Epidermal melanocyte (primary cell): ENCODE data around the gene PRSS56.

Experiments
- DNase-seq: peaks from one replicate; pipeline ENCODE4 v3.0.0; 2011; ENCODE audit warnings: low spot score; ENCODE audit not compliant: insufficient read length

PRSS56 gene

DNA sequence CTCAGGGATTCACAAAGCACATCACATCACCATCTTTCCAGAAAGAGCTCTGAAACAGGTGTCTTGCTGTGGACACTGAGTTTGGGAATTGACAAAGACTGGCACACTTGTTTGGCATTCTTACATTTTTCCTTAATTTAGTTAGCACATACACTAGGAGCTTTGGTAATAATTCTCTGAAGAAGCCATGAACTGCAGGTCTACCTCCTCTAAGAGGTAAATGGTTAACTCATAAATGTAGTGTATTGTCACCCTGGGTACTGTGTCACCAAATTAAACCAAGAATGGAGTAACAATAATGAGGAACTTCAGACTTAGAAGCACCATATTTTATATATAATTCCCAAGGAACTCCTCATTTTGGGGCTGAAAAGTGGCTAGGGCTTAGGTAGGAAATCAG is 52.9 kb downstream of the PRSS56 start:
- DNase-seq, result no peak

DNA sequence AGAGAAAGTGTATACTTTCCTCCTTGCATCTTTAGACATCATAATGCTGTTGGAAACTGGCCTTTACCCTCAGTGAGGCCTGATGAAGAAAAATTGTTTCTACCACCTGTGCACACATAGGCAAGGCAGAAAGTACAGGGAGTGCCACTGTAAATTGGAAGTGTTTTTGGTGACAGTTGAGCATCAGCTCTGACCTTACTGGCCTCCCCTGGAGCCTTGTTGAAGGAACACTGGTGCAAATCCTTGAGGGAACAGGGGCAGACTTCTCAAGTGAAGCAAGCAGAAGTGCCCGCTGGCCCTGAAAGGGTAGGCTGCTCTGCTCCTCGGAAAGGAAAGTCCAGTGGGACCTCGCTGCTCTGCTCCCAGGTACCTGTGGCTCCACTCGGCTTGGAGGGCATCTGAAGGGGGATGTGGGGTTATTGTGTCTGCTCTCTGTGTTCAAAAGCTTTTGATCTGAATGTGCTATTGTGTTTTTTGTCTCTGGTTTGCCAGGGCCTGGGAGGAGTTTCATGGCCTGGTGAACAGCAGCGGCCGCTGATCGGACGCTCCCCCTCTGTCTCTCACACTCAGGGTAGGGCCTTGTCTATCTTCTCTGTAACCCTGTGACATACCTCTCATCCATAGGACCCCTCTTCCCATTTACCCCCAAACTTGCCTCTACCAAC is 53.7 kb downstream of the PRSS56 start:
- DNase-seq, result no peak

DNA sequence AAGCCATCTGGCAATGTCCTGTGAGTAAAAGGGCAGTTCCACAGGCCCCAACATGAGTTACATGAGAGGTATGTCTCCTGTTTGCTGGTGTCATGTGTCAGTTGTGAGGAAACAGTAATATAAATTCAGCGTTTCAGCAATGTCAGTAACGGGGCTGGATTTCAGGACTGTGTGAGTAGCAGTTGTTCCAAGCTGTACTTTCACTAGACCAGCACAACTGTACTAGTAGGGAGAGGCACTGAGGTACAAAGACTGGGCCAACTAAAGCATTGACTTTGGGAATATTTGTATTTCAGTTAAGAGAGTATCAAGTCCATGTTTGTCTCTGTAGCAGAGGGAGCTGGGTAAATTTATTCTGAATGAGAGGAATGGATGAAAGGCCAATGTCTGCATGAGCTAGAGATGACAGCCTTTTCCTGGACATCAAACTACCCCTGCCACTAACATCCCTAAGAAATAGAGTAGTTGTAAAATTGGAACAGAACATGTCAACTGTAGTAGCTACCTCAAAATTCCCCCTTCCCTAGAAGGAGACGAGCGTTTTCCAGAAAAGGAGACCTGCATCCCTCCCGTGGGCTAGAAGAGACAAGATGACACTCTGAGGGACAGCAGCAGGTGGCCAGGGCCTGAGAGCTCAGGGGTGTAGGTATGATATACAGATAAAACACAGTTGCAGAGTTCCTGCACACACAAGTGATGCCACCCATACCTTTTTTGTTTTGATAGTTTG is 54.7 kb downstream of the PRSS56 start:
- no peak for DNase-seq
